ENCODE results near the gene NCS1. TPM values are rescaled to one million over a fixed set of nuclear protein-coding genes. Genes with fewer than 3 reads are reported as not detected.

The NCS1 gene
- total RNA-seq, 1 experiment from 2014 or later: not detected

- H3K4me1 ChIP-seq (ENCODE audit: low read length): no peaks in the 10 kb centered on the region
- no peaks in the 10 kb centered on the region for H3K9me2 ChIP-seq (replicated peaks; ENCODE audit: insufficient read depth, low read length)
- no peak for DNase-seq
- H3K4me2 ChIP-seq (ENCODE audit: low read depth, low read length, poor library complexity, severe bottlenecking): no peak overlapping the region
- no peak overlapping the region for H3K4me3 ChIP-seq (ENCODE audit: low read length)
- no peaks in the 10 kb centered on the region for H3K79me2 ChIP-seq (ENCODE audit: low read length)
- H4K20me1 ChIP-seq (ENCODE audit: insufficient read depth, low read depth, low read length): no peaks in the 10 kb centered on the region
- no peak overlapping the region for H3K9ac ChIP-seq (ENCODE audit: low read length)
- H3K36me3 ChIP-seq (ENCODE audit: insufficient read depth, low read length): no peaks in the 10 kb centered on the region
- H3K27me3 ChIP-seq (ENCODE audit: low read length): no peaks in the 10 kb centered on the region
- H3K9me3 ChIP-seq (ENCODE audit: low read length): no peaks in the 10 kb centered on the region
- H3K27ac ChIP-seq (ENCODE audit: low read length): no peak overlapping the region
- H2AFZ ChIP-seq (ENCODE audit: low read length): no peak overlapping the region
Observed at GRCh38 chr9:130284690-130285089, 112.5 kb downstream of the NCS1 start.

- no peaks in the 10 kb centered on the region for H4K20me1 ChIP-seq (ENCODE audit: insufficient read depth, low read depth, low read length)
- no peak overlapping the region for H2AFZ ChIP-seq (ENCODE audit: low read length)
- no peak overlapping the region for H3K9ac ChIP-seq (ENCODE audit: low read length)
- no peaks in the 10 kb centered on the region for H3K27me3 ChIP-seq (ENCODE audit: low read length)
- no peak overlapping the region for H3K4me2 ChIP-seq (ENCODE audit: low read depth, low read length, poor library complexity, severe bottlenecking)
- H3K36me3 ChIP-seq (ENCODE audit: insufficient read depth, low read length): no peaks in the 10 kb centered on the region
- no peaks in the 10 kb centered on the region for H3K4me1 ChIP-seq (ENCODE audit: low read length)
- no peaks in the 10 kb centered on the region for H3K79me2 ChIP-seq (ENCODE audit: low read length)
- H3K27ac ChIP-seq (ENCODE audit: low read length): no peak overlapping the region
- no peak overlapping the region for H3K4me3 ChIP-seq (ENCODE audit: low read length)
- no peaks in the 10 kb centered on the region for H3K9me3 ChIP-seq (ENCODE audit: low read length)
- DNase-seq: no peak
- no peaks in the 10 kb centered on the region for H3K9me2 ChIP-seq (replicated peaks; ENCODE audit: insufficient read depth, low read length)
Observed at GRCh38 chr9:130285271-130285670, 113.1 kb downstream of the NCS1 start.

- Histone ChIP-seq H3K27ac (ENCODE audit: low read length) (no peak overlapping the region), H2AFZ (ENCODE audit: low read length) (no peak overlapping the region), H3K36me3 (ENCODE audit: insufficient read depth, low read length) (no peaks in the 10 kb centered on the region), H3K9ac (ENCODE audit: low read length) (no peak overlapping the region), H3K4me1 (ENCODE audit: low read length) (no peaks in the 10 kb centered on the region), H3K9me3 (ENCODE audit: low read length) (no peaks in the 10 kb centered on the region), H3K79me2 (ENCODE audit: low read length) (no peaks in the 10 kb centered on the region), H3K27me3 (ENCODE audit: low read length) (no peaks in the 10 kb centered on the region), H4K20me1 (ENCODE audit: insufficient read depth, low read depth, low read length) (no peaks in the 10 kb centered on the region), H3K9me2 (replicated peaks; ENCODE audit: insufficient read depth, low read length) (no peaks in the 10 kb centered on the region), H3K4me2 (ENCODE audit: low read depth, low read length, poor library complexity, severe bottlenecking) (no peak overlapping the region), H3K4me3 (ENCODE audit: low read length) (no peak overlapping the region)
- DNase-seq: no peak
Observed at GRCh38 chr9:130286072-130286770, 114.0 kb downstream of the NCS1 start.

Other genes with a start within 250 kb of the NCS1 start
- 205 and 280 TPM in 2 replicates for gene FNBP1, start 129.2 kb upstream of the NCS1 start, total RNA-seq (2014; rRNA removed; shearing (Covaris generic); ENCODE audit: low replicate concordance)
- 9.6 and 11.6 TPM in 2 replicates for gene GPR107, start 118.5 kb upstream of the NCS1 start, total RNA-seq (2014; rRNA removed; shearing (Covaris generic); ENCODE audit: low replicate concordance)
- gene HMCN2, start 93.4 kb downstream of the NCS1 start, total RNA-seq (2014; rRNA removed; shearing (Covaris generic); ENCODE audit: low replicate concordance): not detected in 2 replicates

Measured in Karpas-422 (cell line).